Measurements from ENCODE around the gene STRADB.

- TF ChIP-seq HIC1 (tag by site-specific recombination; IDR thresholded peaks at IDR 0.05) (no peak), ZNF510 (tag by site-specific recombination; IDR thresholded peaks at IDR 0.05; ENCODE audit: insufficient replicate concordance) (no peak), CTCF (tag by site-specific recombination; IDR thresholded peaks at IDR 0.05) (no peak), ZNF449 (tag by site-specific recombination; IDR thresholded peaks at IDR 0.05) (no peak), ATF2 (tag by site-specific recombination; IDR thresholded peaks at IDR 0.05; ENCODE audit: low read depth) (no peak), ZNF274 (IDR thresholded peaks at IDR 0.05; ENCODE audit: low read length) (no peak), ZNF274 (tag by site-specific recombination; IDR thresholded peaks at IDR 0.05; ENCODE audit: borderline replicate concordance) (no peak), ZSCAN4 (tag by site-specific recombination; IDR thresholded peaks at IDR 0.05) (no peak), ZNF175 (tag by site-specific recombination; IDR thresholded peaks at IDR 0.05) (no peak), REST (tag by site-specific recombination; IDR thresholded peaks at IDR 0.05) (no peak), ZNF791 (tag by site-specific recombination; IDR thresholded peaks at IDR 0.05) (no peak), ZNF677 (tag by site-specific recombination; IDR thresholded peaks at IDR 0.05) (no peak), ZNF354C (tag by site-specific recombination; IDR thresholded peaks at IDR 0.05; ENCODE audit: borderline replicate concordance, low read depth) (no peak), YY2 (tag by site-specific recombination; IDR thresholded peaks at IDR 0.05) (no peak)
These were observed 617 bp upstream of the STRADB start for GRCh38 chr2:201450954-201451291.
